HepG2 (cell line): ENCODE results near the gene ELFN1. TPM values are rescaled to one million over a fixed set of nuclear protein-coding genes. Genes with fewer than 3 reads are reported as not detected.

Experiments
- ATAC-seq: fragments of 200-7000 bp; cut with Tn5 transposase; 3 replicates; pipeline ENCODE4 v1.9.1; 2020; ENCODE audit warnings: mild to moderate bottlenecking, moderate library complexity
- BruUV-seq: library from RNA; stranded (reverse); fragments of 400-500 nt; replicated peaks from 2 replicates; lab custom pipeline; 2021; lab: Mats Ljungman, UMichigan
- CTCF ChIA-PET: fragments of 300-600 bp; formaldehyde crosslinking; extraction: SDS; loops from one replicate; lab custom pipeline; 2021; ENCODE audit warnings: low total read pairs, inconsistent platforms, low intra/inter-chr PET ratio; lab: Yijun Ruan, JAX
- POLR2A ChIA-PET: fragments of 350-600 bp; sonication (Branson Sonifier 250); formaldehyde crosslinking; loops from one replicate; lab custom pipeline; 2020; ENCODE audit warnings: antibody characterized with exemption, inconsistent platforms; lab: Yijun Ruan, JAX
- DNase-seq: peaks from one replicate; pipeline ENCODE4 v3.0.0-alpha.2; 2015; ENCODE audit warnings: low spot score
- FAIRE-seq: peaks from 3 replicates; lab custom pipeline; 2011; peaks lifted over from hg19 to GRCh38; lab: Jason Lieb, UNC
- H2AFZ ChIP-seq: one replicate; pipeline ENCODE4 v1.6.1; 2011; ENCODE audit warnings: low read length, inconsistent platforms
- H3K27ac ChIP-seq: fragments of 300-600 bp; 3 replicates; pipeline ENCODE4 v1.8.0; 2011; ENCODE audit warnings: mixed run types, mild to moderate bottlenecking, mixed read lengths, low read length, inconsistent platforms; ENCODE audit not compliant: insufficient read depth; ENCODE audit errors: extremely low read length
- H3K27me3 ChIP-seq, 2 experiments: fragments of 200-600 bp in 1 of 2; 2 replicates in 1 of 2; 3 replicates in 1 of 2; pipeline versions ENCODE4 v1.6.0 to v1.8.0; 2011; ENCODE audit warnings: low read length in 2 of 2, mild to moderate bottlenecking in 2 of 2, moderate library complexity in 2 of 2, inconsistent platforms in 1 of 2; ENCODE audit not compliant: insufficient read depth in 2 of 2, control insufficient read depth in 1 of 2
- H3K36me3 ChIP-seq, 2 experiments: fragments of 200-600 bp in 1 of 2; replicated peaks in 1 of 2; 2 replicates in 1 of 2; 3 replicates in 1 of 2; pipeline versions ENCODE4 v1.5.1 to v1.8.0; 2011; ENCODE audit warnings: low read length in 2 of 2, inconsistent platforms in 1 of 2; ENCODE audit not compliant: insufficient read depth in 2 of 2, control insufficient read depth in 1 of 2
- H3K4me1 ChIP-seq: 2 replicates; pipeline ENCODE4 v1.5.1; 2012; ENCODE audit warnings: low read length, inconsistent platforms; ENCODE audit not compliant: insufficient read depth
- H3K4me2 ChIP-seq: 2 replicates; pipeline ENCODE4 v1.6.0; 2011; ENCODE audit warnings: low read depth, low read length, inconsistent platforms
- H3K4me3 ChIP-seq, 3 experiments: fragments of 200-600 bp in 1 of 3; sonication (generic), shearing (Covaris generic) in 1 of 3; replicated peaks in 1 of 3; 2 replicates each; pipeline ENCODE4 v1.5.1; 2011 to 2016; ENCODE audit warnings: low read length in 3 of 3, inconsistent platforms in 2 of 3, low read depth in 2 of 3, mild to moderate bottlenecking in 2 of 3, control low read depth in 1 of 3, mixed read lengths in 1 of 3; ENCODE audit not compliant: insufficient read depth in 1 of 3
- H3K79me2 ChIP-seq: one replicate; pipeline ENCODE4 v1.6.1; 2011; ENCODE audit warnings: low read length, inconsistent platforms; ENCODE audit not compliant: insufficient read depth
- H3K9ac ChIP-seq: 2 replicates; pipeline ENCODE4 v1.6.0; 2011; ENCODE audit warnings: mild to moderate bottlenecking, low read depth, low read length, inconsistent platforms; ENCODE audit not compliant: insufficient read depth
- H3K9me3 ChIP-seq: 2 replicates; pipeline ENCODE4 v1.5.1; 2012; ENCODE audit warnings: mild to moderate bottlenecking, low read length
- H4K20me1 ChIP-seq: 2 replicates; pipeline ENCODE4 v1.6.0; 2011; ENCODE audit warnings: inconsistent platforms, mild to moderate bottlenecking, low read length, moderate library complexity; ENCODE audit not compliant: insufficient read depth
- ARID4A ChIP-seq: sonication (generic); formaldehyde crosslinking; IDR thresholded peaks from 2 replicates; pipeline ENCODE4 v1.5.0; 2020; ENCODE audit warnings: mild to moderate bottlenecking, missing genetic modification reagents, borderline replicate concordance
- ATRX ChIP-seq: sonication (generic); formaldehyde crosslinking; IDR thresholded peaks from 2 replicates; pipeline ENCODE4 v1.4.0; 2020; ENCODE audit warnings: missing genetic modification reagents, borderline replicate concordance
- HES4 ChIP-seq: sonication (generic); formaldehyde crosslinking; IDR thresholded peaks from 2 replicates; pipeline ENCODE4 v1.9.0; 2021; ENCODE audit warnings: mild to moderate bottlenecking, missing genetic modification reagents, borderline replicate concordance
- HMGXB4 ChIP-seq, 2 experiments: sonication (generic) in 1 of 2; formaldehyde crosslinking in 1 of 2; IDR thresholded peaks; 2 replicates each; pipeline versions ENCODE4 v1.4.0 to v1.6.1; 2018 to 2020; ENCODE audit warnings: missing genetic modification reagents in 2 of 2, borderline replicate concordance in 1 of 2, low read depth in 1 of 2, mild to moderate bottlenecking in 1 of 2, missing biosample characterization in 1 of 2
- NFE2L2 ChIP-seq: fragments of 150-350 bp; IDR thresholded peaks from 2 replicates; pipeline ENCODE4 v1.6.1; 2014; ENCODE audit warnings: low read length
- RAD21 ChIP-seq: fragments of 450-650 bp; formaldehyde crosslinking; IDR thresholded peaks from 2 replicates; pipeline ENCODE4 v1.5.0; 2020; ENCODE audit warnings: mild to moderate bottlenecking
- SETDB1 ChIP-seq: sonication (generic); formaldehyde crosslinking; IDR thresholded peaks from 2 replicates; pipeline ENCODE4 v1.5.1; 2020; ENCODE audit warnings: missing genetic modification reagents, mild to moderate bottlenecking, borderline replicate concordance
- TOE1 ChIP-seq: sonication (generic); formaldehyde crosslinking; IDR thresholded peaks from 2 replicates; pipeline ENCODE4 v1.4.0; 2020; ENCODE audit warnings: mild to moderate bottlenecking, missing genetic modification reagents
- ZNF784 ChIP-seq: sonication (generic); formaldehyde crosslinking; IDR thresholded peaks from 2 replicates; pipeline ENCODE4 v1.5.1; 2020; ENCODE audit warnings: missing genetic modification reagents, mild to moderate bottlenecking, borderline replicate concordance
- WGBS: methylation state at CpG from one replicate; pipeline ENCODE4 v1.1.6; 2017; ENCODE audit warnings: low lambda C conversion rate; 5-methylcytosine and 5-hydroxymethylcytosine counted together
- in situ Hi-C: cut with HindIII; loops from 2 replicates; pipeline ENCODE4 v1.10.0; 2017; ENCODE audit warnings: low pct_unique_long_range_greater_than_20kb; ENCODE audit not compliant: extremely low pct_ligation_motif_present
- intact Hi-C: fragments of 100-400 bp; cut with micrococcal nuclease; formaldehyde crosslinking; loops from one replicate; pipeline ENCODE4 v1.10.0; 2022; ENCODE audit not compliant: unreplicated experiment
- polyA plus RNA-seq, 8 experiments: library from polyadenylated mRNA; depleted of rRNA in 3 of 8; stranded (reverse) in 7 of 8; unstranded in 1 of 8; fragments of >200 nt; fragmentation: Illumina TruSeq in 4 of 8; extraction: Trizol in 4 of 8; gene quantifications; 2 replicates each; pipeline versions ENCODE4 v1.2.1 to v1.2.3, GENCODE V29; 2011 to 2016; ENCODE audit warnings: low read depth in 4 of 8, missing spikeins in 1 of 8, mixed read lengths in 1 of 8; ENCODE audit not compliant: insufficient read depth in 1 of 8
- total RNA-seq, 5 experiments: library from RNA; depleted of rRNA; stranded (reverse); fragments of >200 nt; fragmentation: Illumina TruSeq; extraction: Trizol; gene quantifications; 2 replicates each; pipeline ENCODE4 v1.2.3, GENCODE V29; 2016; ENCODE audit warnings: low read depth in 1 of 5

Gene ELFN1
- total and polyA plus RNA-seq, 2 of the 13 experiments (the other 11 are each of a cell fraction or from before 2014, with no cell fraction given) = 0.13 to 0.18 TPM

GRCh38 chr7:1623810-1624209, 46.3 kb upstream of the ELFN1 start:
- DNase-seq (no peak), FAIRE-seq (no peak), ATAC-seq (no peak)
- Histone ChIP-seq H3K27me3 (peaks cover 1 to 21% of the 10 kb centered on the region in 2 experiments; a peak in 3 of 5 replicates), H3K27ac (no peak overlapping the region), H4K20me1 (no peaks in the 10 kb centered on the region), H3K4me3 (no peak overlapping the region), H3K36me3 (no peaks in the 10 kb centered on the region), H3K9me3 (no peaks in the 10 kb centered on the region), H3K4me2 (no peak overlapping the region), H3K79me2 (no peaks in the 10 kb centered on the region), H3K4me1 (no peaks in the 10 kb centered on the region), H3K9ac (no peak overlapping the region), H2AFZ (no peak overlapping the region)
- 15% methylated on average over 5 of the region's 13 CpGs for WGBS
- POLR2A ChIA-PET = no interaction called here
- TF ChIP-seq NFE2L2 = no peak
- TF ChIP-seq ZNF784 (CRISPR knock-in tag) = no peak
- TF ChIP-seq HES4 = no peak
- no TSS peak for BruUV-seq
- CTCF ChIA-PET = no interaction called here
- in situ Hi-C loops (no loop called here), intact Hi-C loops (no loop called here)

- WGBS = 26% methylated on average over 13 of the region's 18 CpGs
- CTCF ChIA-PET = no interaction called here
- intact Hi-C loops = no loop called here
- Histone ChIP-seq H3K4me2 (no peak overlapping the region), H3K4me3 (no peak overlapping the region), H3K4me1 (no peaks in the 10 kb centered on the region), H2AFZ (no peak overlapping the region), H3K27ac (no peak overlapping the region), H3K36me3 (no peaks in the 10 kb centered on the region), H3K79me2 (no peaks in the 10 kb centered on the region), H3K9me3 (no peaks in the 10 kb centered on the region), H4K20me1 (no peaks in the 10 kb centered on the region), H3K27me3 (peaks cover 1 to 21% of the 10 kb centered on the region in 2 experiments; a peak in 3 of 5 replicates), H3K9ac (no peak overlapping the region)
- no TSS peak for BruUV-seq
- in situ Hi-C loops = no loop called here
- no peak for DNase-seq
- peak; percentile 23; the same call in 1 of the 3 replicates for ATAC-seq
- no peak for FAIRE-seq
- POLR2A ChIA-PET = no interaction called here
- no peak for TF ChIP-seq HMGXB4 (CRISPR knock-in tag; IDR thresholded peaks at IDR 0.05; ENCODE audit: borderline replicate concordance in 1 of 2, low read depth in 1 of 2)
- no peak for TF ChIP-seq RAD21 (CRISPR knock-in tag)
- TF ChIP-seq ATRX (CRISPR knock-in tag) = no peak
- no peak for TF ChIP-seq SETDB1
- TF ChIP-seq TOE1 (CRISPR knock-in tag) = no peak
- no peak for TF ChIP-seq ARID4A (CRISPR knock-in tag)
These were observed 44.8 kb upstream of the ELFN1 start for GRCh38 chr7:1624999-1625927.
